DND-41 (cell line): ENCODE results near the gene FBP1.

ENCODE experiments used
- ATAC-seq: fragments of 200-7000 bp; cut with Tn5 transposase; 3 replicates; pipeline ENCODE4 v1.9.1; 2021; ENCODE audit warnings: low read depth; ENCODE audit not compliant: insufficient read depth
- DNase-seq: peaks from one replicate; pipeline ENCODE4 v3.0.0-alpha.2; 2020
- H2AFZ ChIP-seq: 2 replicates; pipeline ENCODE4 v1.6.0; 2012; ENCODE audit warnings: low read depth, low read length
- H3K27ac ChIP-seq: 2 replicates; pipeline ENCODE4 v1.5.1; 2012; ENCODE audit warnings: low read length, inconsistent platforms
- H3K27me3 ChIP-seq: fragments of 200-600 bp; sonication (generic); 2 replicates; pipeline ENCODE4 v1.6.0; 2012; ENCODE audit warnings: low read length, mild to moderate bottlenecking, inconsistent platforms; ENCODE audit not compliant: insufficient read depth, poor library complexity
- H3K36me3 ChIP-seq: 2 replicates; pipeline ENCODE4 v1.5.1; 2012; ENCODE audit warnings: low read length, inconsistent platforms; ENCODE audit not compliant: insufficient read depth
- H3K4me1 ChIP-seq: 2 replicates; pipeline ENCODE4 v1.5.1; 2012; ENCODE audit warnings: mild to moderate bottlenecking, low read length; ENCODE audit not compliant: insufficient read depth
- H3K4me2 ChIP-seq: 2 replicates; pipeline ENCODE4 v1.6.0; 2012; ENCODE audit warnings: mild to moderate bottlenecking, moderate library complexity, low read length, inconsistent platforms; ENCODE audit not compliant: insufficient read depth
- H3K4me3 ChIP-seq, 2 experiments: fragments of 200-600 bp in 1 of 2; shearing (Covaris generic) in 1 of 2; 2 replicates each; pipeline ENCODE4 v1.5.1; 2012 to 2016; ENCODE audit warnings: inconsistent platforms in 2 of 2, low read length in 2 of 2, mild to moderate bottlenecking in 2 of 2, low read depth in 1 of 2, moderate library complexity in 1 of 2
- H3K79me2 ChIP-seq: 2 replicates; pipeline ENCODE4 v1.6.0; 2012; ENCODE audit warnings: low read length, inconsistent platforms; ENCODE audit not compliant: insufficient read depth
- H3K9ac ChIP-seq: 2 replicates; pipeline ENCODE4 v1.6.0; 2012; ENCODE audit warnings: low read depth, mild to moderate bottlenecking, inconsistent platforms, low read length, moderate library complexity
- H3K9me3 ChIP-seq: 2 replicates; pipeline ENCODE4 v1.5.1; 2012; ENCODE audit warnings: low read length, moderate library complexity, mild to moderate bottlenecking, inconsistent platforms; ENCODE audit not compliant: insufficient read depth, severe bottlenecking
- H4K20me1 ChIP-seq: 2 replicates; pipeline ENCODE4 v1.6.0; 2012; ENCODE audit warnings: low read length; ENCODE audit not compliant: insufficient read depth
- CTCF ChIP-seq: IDR thresholded peaks from 2 replicates; pipeline ENCODE4 v1.5.1; 2012; ENCODE audit warnings: borderline replicate concordance, low read length, moderate library complexity, mild to moderate bottlenecking; ENCODE audit not compliant: poor library complexity, severe bottlenecking; ENCODE audit errors: extremely low read depth
- EZH2 ChIP-seq: IDR thresholded peaks from 3 replicates; pipeline ENCODE4 v1.6.1; 2012; ENCODE audit warnings: borderline replicate concordance, low read depth, mild to moderate bottlenecking, moderate library complexity, low read length, inconsistent platforms; ENCODE audit not compliant: severe bottlenecking

Gene FBP1

GRCh38 chr9:94554439-94555331 is 84.6 kb downstream of the FBP1 start, which contains the start of gene PCAT7:
Gene PCAT7, plus strand, starts transcription at chr9:94555083.
- H3K9ac ChIP-seq = no peak within 1 kb of the TSS
- H3K9me3 ChIP-seq = no peaks in the 10 kb centered on the region
- H4K20me1 ChIP-seq = no peaks in the 10 kb centered on the region; the same call in 1 of the 2 replicates
- H3K36me3 ChIP-seq = no peaks in the 10 kb centered on the region
- DNase-seq (peak; percentile 68), ATAC-seq (peak; percentile 98)
- no peak within 1 kb of the TSS for H3K27ac ChIP-seq
- peak within 1 kb of the TSS; percentile 45; the same call in 1 of the 2 replicates for H3K4me2 ChIP-seq
- peaks cover 13% of the 10 kb centered on the region for H3K27me3 ChIP-seq
- TF ChIP-seq EZH2 (no peak), CTCF (peak; percentile 73)
- no peak within 1 kb of the TSS for H3K4me3 ChIP-seq
- H3K79me2 ChIP-seq = no peaks in the 10 kb centered on the region
- no peak within 1 kb of the TSS for H2AFZ ChIP-seq
- peaks cover 7% of the 10 kb centered on the region; the same call in 1 of the 2 replicates for H3K4me1 ChIP-seq

GRCh38 chr9:94554078-94554438 is 85.3 kb downstream of the FBP1 start:
- no peak overlapping the region for H3K4me3 ChIP-seq

More at GRCh38 chr9:94554078-94554438, 85.3 kb downstream of the FBP1 start:
- no peak for DNase-seq
- no peaks in the 10 kb centered on the region for H3K36me3 ChIP-seq
- no peaks in the 10 kb centered on the region for H3K79me2 ChIP-seq
- H3K4me2 ChIP-seq = 0 out of 2 replicates have a peak overlapping the region, but pooled peaks have one; percentile 45
- peaks cover 13% of the 10 kb centered on the region for H3K27me3 ChIP-seq
- H3K9ac ChIP-seq = no peak overlapping the region
- no peak for ATAC-seq
- peaks cover 7% of the 10 kb centered on the region; the same call in 1 of the 2 replicates for H3K4me1 ChIP-seq
- no peaks in the 10 kb centered on the region for H3K9me3 ChIP-seq
- no peak overlapping the region for H2AFZ ChIP-seq
- H3K27ac ChIP-seq = no peak overlapping the region
- TF ChIP-seq CTCF (no peak), EZH2 (no peak)
- no peaks in the 10 kb centered on the region; the same call in 1 of the 2 replicates for H4K20me1 ChIP-seq
